GM12878 (cell line): ENCODE measurements around the gene TBL1XR1.

Source experiments
- ATF7 ChIP-seq: fragments of 450-650 bp; IDR thresholded peaks from 2 replicates; pipeline ENCODE4 v1.6.1; 2016; ENCODE audit warnings: low read depth, mild to moderate bottlenecking
- EZH2 ChIP-seq: IDR thresholded peaks from 2 replicates; pipeline ENCODE4 v1.6.1; 2012; ENCODE audit warnings: low read depth, mild to moderate bottlenecking, control low read depth, inconsistent platforms, low read length, borderline replicate concordance; ENCODE audit not compliant: control insufficient read depth
- POLR2A ChIP-seq: IDR thresholded peaks from 2 replicates; pipeline ENCODE4 v1.6.1; 2011; ENCODE audit warnings: low read depth, mild to moderate bottlenecking, low read length
- POLR2AphosphoS5 ChIP-seq: IDR thresholded peaks from 2 replicates; pipeline ENCODE4 v1.6.1; 2011; ENCODE audit warnings: mild to moderate bottlenecking, low read length, inconsistent platforms
- RAD21 ChIP-seq: IDR thresholded peaks from 2 replicates; pipeline ENCODE4 v1.6.1; 2011; ENCODE audit warnings: mild to moderate bottlenecking, low read depth, low read length, moderate library complexity; ENCODE audit not compliant: insufficient read depth
- YY1 ChIP-seq: IDR thresholded peaks from 2 replicates; pipeline ENCODE4 v1.6.1; 2011; ENCODE audit warnings: low read depth, mild to moderate bottlenecking, low read length
- ZBTB40 ChIP-seq: fragments of 450-650 bp; IDR thresholded peaks from 2 replicates; pipeline ENCODE4 v1.6.1; 2016; ENCODE audit warnings: mild to moderate bottlenecking, moderate library complexity, borderline replicate concordance
- ZNF217 ChIP-seq: fragments of 450-650 bp; IDR thresholded peaks from 2 replicates; pipeline ENCODE4 v1.6.1; 2017; ENCODE audit warnings: antibody characterized with exemption, mild to moderate bottlenecking
- TF ChIP-seq, protein P1 (sequence below): IDR thresholded peaks from 2 replicates; pipeline ENCODE4 v1.6.1; 2012; ENCODE audit warnings: low read length, inconsistent platforms

GRCh38 chr3:177058648-177059047 is 138.6 kb downstream of the TBL1XR1 start:
- no peak for TF ChIP-seq ZNF217
- TF ChIP-seq POLR2A: no peak
- TF ChIP-seq, protein P1, sequence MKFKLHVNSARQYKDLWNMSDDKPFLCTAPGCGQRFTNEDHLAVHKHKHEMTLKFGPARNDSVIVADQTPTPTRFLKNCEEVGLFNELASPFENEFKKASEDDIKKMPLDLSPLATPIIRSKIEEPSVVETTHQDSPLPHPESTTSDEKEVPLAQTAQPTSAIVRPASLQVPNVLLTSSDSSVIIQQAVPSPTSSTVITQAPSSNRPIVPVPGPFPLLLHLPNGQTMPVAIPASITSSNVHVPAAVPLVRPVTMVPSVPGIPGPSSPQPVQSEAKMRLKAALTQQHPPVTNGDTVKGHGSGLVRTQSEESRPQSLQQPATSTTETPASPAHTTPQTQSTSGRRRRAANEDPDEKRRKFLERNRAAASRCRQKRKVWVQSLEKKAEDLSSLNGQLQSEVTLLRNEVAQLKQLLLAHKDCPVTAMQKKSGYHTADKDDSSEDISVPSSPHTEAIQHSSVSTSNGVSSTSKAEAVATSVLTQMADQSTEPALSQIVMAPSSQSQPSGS: no peak
- no peak for TF ChIP-seq POLR2AphosphoS5
- TF ChIP-seq RAD21: no peak
- no peak for TF ChIP-seq ZBTB40
- no peak for TF ChIP-seq EZH2
- TF ChIP-seq YY1: no peak
- TF ChIP-seq ATF7: no peak
